Measurements from ENCODE around the gene LRCOL1.

DNA sequence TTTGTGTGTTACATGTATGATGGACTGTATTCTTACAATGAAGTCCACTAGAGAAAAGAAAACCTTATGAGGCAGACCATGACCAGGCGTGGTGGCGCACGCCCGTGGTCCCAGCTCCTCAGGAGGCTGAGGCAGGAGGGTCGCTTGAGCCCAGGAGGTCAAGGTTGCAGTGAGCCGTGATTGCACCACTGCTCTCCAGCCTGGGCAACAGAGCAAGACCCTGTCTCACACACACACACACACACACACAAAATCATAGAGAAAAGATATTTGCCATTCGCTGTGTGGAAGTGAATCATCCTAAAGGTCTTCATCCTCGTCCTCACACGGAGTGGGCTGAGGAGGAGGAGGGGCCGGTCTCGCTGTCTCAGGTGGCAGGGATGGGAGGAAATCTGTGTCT lies 32.3 kb downstream of the LRCOL1 start:
- TF ChIP-seq, protein P1, sequence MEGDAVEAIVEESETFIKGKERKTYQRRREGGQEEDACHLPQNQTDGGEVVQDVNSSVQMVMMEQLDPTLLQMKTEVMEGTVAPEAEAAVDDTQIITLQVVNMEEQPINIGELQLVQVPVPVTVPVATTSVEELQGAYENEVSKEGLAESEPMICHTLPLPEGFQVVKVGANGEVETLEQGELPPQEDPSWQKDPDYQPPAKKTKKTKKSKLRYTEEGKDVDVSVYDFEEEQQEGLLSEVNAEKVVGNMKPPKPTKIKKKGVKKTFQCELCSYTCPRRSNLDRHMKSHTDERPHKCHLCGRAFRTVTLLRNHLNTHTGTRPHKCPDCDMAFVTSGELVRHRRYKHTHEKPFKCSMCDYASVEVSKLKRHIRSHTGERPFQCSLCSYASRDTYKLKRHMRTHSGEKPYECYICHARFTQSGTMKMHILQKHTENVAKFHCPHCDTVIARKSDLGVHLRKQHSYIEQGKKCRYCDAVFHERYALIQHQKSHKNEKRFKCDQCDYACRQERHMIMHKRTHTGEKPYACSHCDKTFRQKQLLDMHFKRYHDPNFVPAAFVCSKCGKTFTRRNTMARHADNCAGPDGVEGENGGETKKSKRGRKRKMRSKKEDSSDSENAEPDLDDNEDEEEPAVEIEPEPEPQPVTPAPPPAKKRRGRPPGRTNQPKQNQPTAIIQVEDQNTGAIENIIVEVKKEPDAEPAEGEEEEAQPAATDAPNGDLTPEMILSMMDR (conservative IDR thresholded peaks at IDR 0.05; ENCODE audit: low read length) = no peak
- no peak for TF ChIP-seq EZH2phosphoT487 (IDR thresholded peaks at IDR 0.05; ENCODE audit: borderline replicate concordance)
